HepG2 (cell line): ENCODE results near the gene CRYBA2. TPM values are rescaled to one million over a fixed set of nuclear protein-coding genes. Genes with fewer than 3 reads are reported as not detected.

ENCODE experiments used
- ATAC-seq: fragments of 200-7000 bp; cut with Tn5 transposase; 3 replicates; pipeline ENCODE4 v1.9.1; 2020; ENCODE audit warnings: mild to moderate bottlenecking, moderate library complexity
- BruUV-seq: library from RNA; stranded (reverse); fragments of 400-500 nt; replicated peaks from 2 replicates; lab custom pipeline; 2021; lab: Mats Ljungman, UMichigan
- CTCF ChIA-PET: fragments of 300-600 bp; formaldehyde crosslinking; extraction: SDS; loops from one replicate; lab custom pipeline; 2021; ENCODE audit warnings: low total read pairs, inconsistent platforms, low intra/inter-chr PET ratio; lab: Yijun Ruan, JAX
- POLR2A ChIA-PET: fragments of 350-600 bp; sonication (Branson Sonifier 250); formaldehyde crosslinking; loops from one replicate; lab custom pipeline; 2020; ENCODE audit warnings: antibody characterized with exemption, inconsistent platforms; lab: Yijun Ruan, JAX
- DNase-seq: peaks from one replicate; pipeline ENCODE4 v3.0.0-alpha.2; 2015; ENCODE audit warnings: low spot score
- FAIRE-seq: peaks from 3 replicates; lab custom pipeline; 2011; peaks lifted over from hg19 to GRCh38; lab: Jason Lieb, UNC
- H2AFZ ChIP-seq: one replicate; pipeline ENCODE4 v1.6.1; 2011; ENCODE audit warnings: low read length, inconsistent platforms
- H3K27ac ChIP-seq: fragments of 300-600 bp; 3 replicates; pipeline ENCODE4 v1.8.0; 2011; ENCODE audit warnings: mixed run types, mild to moderate bottlenecking, mixed read lengths, low read length, inconsistent platforms; ENCODE audit not compliant: insufficient read depth; ENCODE audit errors: extremely low read length
- H3K27me3 ChIP-seq, 2 experiments: fragments of 200-600 bp in 1 of 2; 2 replicates in 1 of 2; 3 replicates in 1 of 2; pipeline versions ENCODE4 v1.6.0 to v1.8.0; 2011; ENCODE audit warnings: low read length in 2 of 2, mild to moderate bottlenecking in 2 of 2, moderate library complexity in 2 of 2, inconsistent platforms in 1 of 2; ENCODE audit not compliant: insufficient read depth in 2 of 2, control insufficient read depth in 1 of 2
- H3K36me3 ChIP-seq, 2 experiments: fragments of 200-600 bp in 1 of 2; replicated peaks in 1 of 2; 2 replicates in 1 of 2; 3 replicates in 1 of 2; pipeline versions ENCODE4 v1.5.1 to v1.8.0; 2011; ENCODE audit warnings: low read length in 2 of 2, inconsistent platforms in 1 of 2; ENCODE audit not compliant: insufficient read depth in 2 of 2, control insufficient read depth in 1 of 2
- H3K4me1 ChIP-seq: 2 replicates; pipeline ENCODE4 v1.5.1; 2012; ENCODE audit warnings: low read length, inconsistent platforms; ENCODE audit not compliant: insufficient read depth
- H3K4me2 ChIP-seq: 2 replicates; pipeline ENCODE4 v1.6.0; 2011; ENCODE audit warnings: low read depth, low read length, inconsistent platforms
- H3K4me3 ChIP-seq, 3 experiments: fragments of 200-600 bp in 1 of 3; sonication (generic), shearing (Covaris generic) in 1 of 3; replicated peaks in 1 of 3; 2 replicates each; pipeline ENCODE4 v1.5.1; 2011 to 2016; ENCODE audit warnings: low read length in 3 of 3, inconsistent platforms in 2 of 3, low read depth in 2 of 3, mild to moderate bottlenecking in 2 of 3, control low read depth in 1 of 3, mixed read lengths in 1 of 3; ENCODE audit not compliant: insufficient read depth in 1 of 3
- H3K79me2 ChIP-seq: one replicate; pipeline ENCODE4 v1.6.1; 2011; ENCODE audit warnings: low read length, inconsistent platforms; ENCODE audit not compliant: insufficient read depth
- H3K9ac ChIP-seq: 2 replicates; pipeline ENCODE4 v1.6.0; 2011; ENCODE audit warnings: mild to moderate bottlenecking, low read depth, low read length, inconsistent platforms; ENCODE audit not compliant: insufficient read depth
- H3K9me3 ChIP-seq: 2 replicates; pipeline ENCODE4 v1.5.1; 2012; ENCODE audit warnings: mild to moderate bottlenecking, low read length
- H4K20me1 ChIP-seq: 2 replicates; pipeline ENCODE4 v1.6.0; 2011; ENCODE audit warnings: inconsistent platforms, mild to moderate bottlenecking, low read length, moderate library complexity; ENCODE audit not compliant: insufficient read depth
- CC2D1A ChIP-seq: sonication (generic); formaldehyde crosslinking; IDR thresholded peaks from 2 replicates; pipeline ENCODE4 v1.8.1; 2023; ENCODE audit warnings: mild to moderate bottlenecking, missing genetic modification reagents
- ELF4 ChIP-seq: sonication (generic); formaldehyde crosslinking; IDR thresholded peaks from 2 replicates; pipeline ENCODE4 v1.5.0; 2020; ENCODE audit warnings: missing genetic modification reagents, mild to moderate bottlenecking, moderate library complexity, borderline replicate concordance
- NFE2L1 ChIP-seq: sonication (generic); formaldehyde crosslinking; IDR thresholded peaks from 2 replicates; pipeline ENCODE4 v1.4.0; 2020; ENCODE audit warnings: missing genetic modification reagents, mild to moderate bottlenecking, borderline replicate concordance
- NPAS2 ChIP-seq: sonication (generic); formaldehyde crosslinking; IDR thresholded peaks from 2 replicates; pipeline ENCODE4 v1.8.0; 2022; ENCODE audit warnings: mild to moderate bottlenecking, missing genetic modification reagents, borderline replicate concordance
- TBP ChIP-seq: sonication (generic); formaldehyde crosslinking; IDR thresholded peaks from 2 replicates; pipeline ENCODE4 v1.5.0; 2020; ENCODE audit warnings: missing genetic modification reagents
- TCF12 ChIP-seq, 2 experiments: fragments of 450-650 bp in 1 of 2; sonication (generic) in 1 of 2; formaldehyde crosslinking in 1 of 2; IDR thresholded peaks; 2 replicates each; pipeline versions ENCODE4 v1.6.1 to v1.8.0; 2017 to 2022; ENCODE audit warnings: antibody characterized with exemption in 1 of 2, mild to moderate bottlenecking in 1 of 2, missing genetic modification reagents in 1 of 2, moderate library complexity in 1 of 2
- WGBS: methylation state at CpG from one replicate; pipeline ENCODE4 v1.1.6; 2017; ENCODE audit warnings: low lambda C conversion rate; 5-methylcytosine and 5-hydroxymethylcytosine counted together
- in situ Hi-C: cut with HindIII; loops from 2 replicates; pipeline ENCODE4 v1.10.0; 2017; ENCODE audit warnings: low pct_unique_long_range_greater_than_20kb; ENCODE audit not compliant: extremely low pct_ligation_motif_present
- intact Hi-C: fragments of 100-400 bp; cut with micrococcal nuclease; formaldehyde crosslinking; loops from one replicate; pipeline ENCODE4 v1.10.0; 2022; ENCODE audit not compliant: unreplicated experiment
- polyA plus RNA-seq, 8 experiments: library from polyadenylated mRNA; depleted of rRNA in 3 of 8; stranded (reverse) in 7 of 8; unstranded in 1 of 8; fragments of >200 nt; fragmentation: Illumina TruSeq in 4 of 8; extraction: Trizol in 4 of 8; gene quantifications; 2 replicates each; pipeline versions ENCODE4 v1.2.1 to v1.2.3, GENCODE V29; 2011 to 2016; ENCODE audit warnings: low read depth in 4 of 8, missing spikeins in 1 of 8, mixed read lengths in 1 of 8; ENCODE audit not compliant: insufficient read depth in 1 of 8
- total RNA-seq, 5 experiments: library from RNA; depleted of rRNA; stranded (reverse); fragments of >200 nt; fragmentation: Illumina TruSeq; extraction: Trizol; gene quantifications; 2 replicates each; pipeline ENCODE4 v1.2.3, GENCODE V29; 2016; ENCODE audit warnings: low read depth in 1 of 5
- TF ChIP-seq, protein P1 (sequence below): sonication (generic); formaldehyde crosslinking; IDR thresholded peaks from 2 replicates; pipeline ENCODE4 v1.8.0; 2022; ENCODE audit warnings: low read depth, missing genetic modification reagents
- TF ChIP-seq, protein P2 (sequence below): sonication (generic); IDR thresholded peaks from 2 replicates; pipeline ENCODE4 v1.6.1; 2016; ENCODE audit warnings: low read depth, borderline replicate concordance
- TF ChIP-seq, protein P3 (sequence below): sonication (generic); formaldehyde crosslinking; IDR thresholded peaks from 2 replicates; pipeline ENCODE4 v1.5.0; 2020; ENCODE audit warnings: missing genetic modification reagents, mild to moderate bottlenecking, borderline replicate concordance

Gene CRYBA2
- total and polyA plus RNA-seq, 2 of the 13 experiments (the other 11 are each of a cell fraction or from before 2014, with no cell fraction given), result not detected

DNA sequence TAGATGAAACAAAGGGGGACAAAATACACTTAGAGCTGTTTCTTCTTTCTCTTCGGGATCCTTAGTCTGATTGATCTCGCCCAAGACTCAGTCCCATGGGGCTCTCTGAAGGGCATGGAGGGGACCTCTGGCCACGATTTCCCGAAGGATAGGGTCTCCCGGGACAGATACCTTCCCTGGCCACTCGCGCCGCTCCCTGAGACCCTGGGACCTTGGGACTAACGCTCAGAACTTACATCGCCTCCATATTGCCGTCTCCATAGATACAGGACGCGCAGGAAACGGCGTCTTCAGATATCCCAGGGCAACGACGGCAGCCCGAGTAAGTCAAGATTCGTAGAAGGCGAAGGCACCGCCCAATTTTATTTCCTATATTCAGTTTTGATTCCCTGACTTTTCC, 48.0 kb upstream of the CRYBA2 start, which contains the start of gene CFAP65:
Gene CFAP65, minus strand, starts transcription at position 265 of the 400 bp plus-strand sequence. CDS start 2,468 bp downstream, outside the sequence.
- TF ChIP-seq, protein P1, sequence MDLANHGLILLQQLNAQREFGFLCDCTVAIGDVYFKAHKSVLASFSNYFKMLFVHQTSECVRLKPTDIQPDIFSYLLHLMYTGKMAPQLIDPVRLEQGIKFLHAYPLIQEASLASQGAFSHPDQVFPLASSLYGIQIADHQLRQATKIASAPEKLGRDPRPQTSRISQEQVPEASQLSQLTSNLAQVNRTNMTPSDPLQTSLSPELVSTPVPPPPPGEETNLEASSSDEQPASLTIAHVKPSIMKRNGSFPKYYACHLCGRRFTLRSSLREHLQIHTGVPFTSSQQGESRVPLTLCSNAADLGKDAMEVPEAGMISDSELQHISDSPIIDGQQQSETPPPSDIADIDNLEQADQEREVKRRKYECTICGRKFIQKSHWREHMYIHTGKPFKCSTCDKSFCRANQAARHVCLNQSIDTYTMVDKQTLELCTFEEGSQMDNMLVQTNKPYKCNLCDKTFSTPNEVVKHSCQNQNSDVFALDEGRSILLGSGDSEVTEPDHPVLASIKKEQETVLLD, result no peak
- TF ChIP-seq, protein P2, sequence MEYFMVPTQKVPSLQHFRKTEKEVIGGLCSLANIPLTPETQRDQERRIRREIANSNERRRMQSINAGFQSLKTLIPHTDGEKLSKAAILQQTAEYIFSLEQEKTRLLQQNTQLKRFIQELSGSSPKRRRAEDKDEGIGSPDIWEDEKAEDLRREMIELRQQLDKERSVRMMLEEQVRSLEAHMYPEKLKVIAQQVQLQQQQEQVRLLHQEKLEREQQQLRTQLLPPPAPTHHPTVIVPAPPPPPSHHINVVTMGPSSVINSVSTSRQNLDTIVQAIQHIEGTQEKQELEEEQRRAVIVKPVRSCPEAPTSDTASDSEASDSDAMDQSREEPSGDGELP, result no peak
- TF ChIP-seq NFE2L1 (CRISPR knock-in tag) (no peak), TBP (CRISPR knock-in tag) (no peak), NPAS2 (CRISPR knock-in tag) (no peak), CC2D1A (CRISPR knock-in tag) (no peak), TCF12 (IDR thresholded peaks at IDR 0.05) (no peak), TCF12 (CRISPR knock-in tag; IDR thresholded peaks at IDR 0.05) (no peak), ELF4 (no peak)
- TF ChIP-seq, protein P3, sequence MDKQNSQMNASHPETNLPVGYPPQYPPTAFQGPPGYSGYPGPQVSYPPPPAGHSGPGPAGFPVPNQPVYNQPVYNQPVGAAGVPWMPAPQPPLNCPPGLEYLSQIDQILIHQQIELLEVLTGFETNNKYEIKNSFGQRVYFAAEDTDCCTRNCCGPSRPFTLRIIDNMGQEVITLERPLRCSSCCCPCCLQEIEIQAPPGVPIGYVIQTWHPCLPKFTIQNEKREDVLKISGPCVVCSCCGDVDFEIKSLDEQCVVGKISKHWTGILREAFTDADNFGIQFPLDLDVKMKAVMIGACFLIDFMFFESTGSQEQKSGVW (CRISPR knock-in tag), result no peak
- ChIA-PET CTCF (no interaction called here), POLR2A (no interaction called here)
- Histone ChIP-seq H4K20me1 (0 out of 2 replicates have a peak, but pooled peaks cover 9% of the 10 kb centered on the region), H3K4me2 (no peak within 1 kb of the TSS), H3K9ac (no peak within 1 kb of the TSS), H3K4me1 (peaks cover 25% of the 10 kb centered on the region), H3K27ac (no peak within 1 kb of the TSS), H3K36me3 (no peaks in the 10 kb centered on the region), H3K9me3 (no peaks in the 10 kb centered on the region), H2AFZ (no peak within 1 kb of the TSS), H3K27me3 (peaks cover 5 to 37% of the 10 kb centered on the region in 2 experiments; a peak in 4 of 5 replicates), H3K4me3 (no peak within 1 kb of the TSS), H3K79me2 (no peaks in the 10 kb centered on the region)
- in situ Hi-C loops, result loop anchor here (5.0 kb wide), 1 partner anchor 266 kb away; the partner anchor contains the start of gene PTPRN
- ATAC-seq (no peak), DNase-seq (no peak), FAIRE-seq (no peak)
- intact Hi-C loops, result no loop called here
- no TSS peak for BruUV-seq
- 26% methylated on average over 21 of the region's 21 CpGs for whole genome bisulfite sequencing
